HG03520 (cell line): ENCODE data around the gene IL25.
"Not testable (repeated sequence)": the region's sequence is repeated elsewhere in the genome, so short reads cannot be mapped to it uniquely, and the experiment has no call there.

ENCODE experiments used
- ATAC-seq: cut with Tn5 transposase; IDR thresholded peaks from one replicate; pipeline ENCODE4 v1.9.1; 2021; ENCODE audit warnings: mild to moderate bottlenecking, moderate library complexity; ENCODE audit not compliant: unreplicated experiment

IL25 gene

GRCh38 chr14:23371865-23372264 lies 744 bp upstream of the IL25 start:
- ATAC-seq, result no peak

- no peak for ATAC-seq
These were observed 432 bp downstream of the IL25 start for GRCh38 chr14:23373041-23373440.

DNA sequence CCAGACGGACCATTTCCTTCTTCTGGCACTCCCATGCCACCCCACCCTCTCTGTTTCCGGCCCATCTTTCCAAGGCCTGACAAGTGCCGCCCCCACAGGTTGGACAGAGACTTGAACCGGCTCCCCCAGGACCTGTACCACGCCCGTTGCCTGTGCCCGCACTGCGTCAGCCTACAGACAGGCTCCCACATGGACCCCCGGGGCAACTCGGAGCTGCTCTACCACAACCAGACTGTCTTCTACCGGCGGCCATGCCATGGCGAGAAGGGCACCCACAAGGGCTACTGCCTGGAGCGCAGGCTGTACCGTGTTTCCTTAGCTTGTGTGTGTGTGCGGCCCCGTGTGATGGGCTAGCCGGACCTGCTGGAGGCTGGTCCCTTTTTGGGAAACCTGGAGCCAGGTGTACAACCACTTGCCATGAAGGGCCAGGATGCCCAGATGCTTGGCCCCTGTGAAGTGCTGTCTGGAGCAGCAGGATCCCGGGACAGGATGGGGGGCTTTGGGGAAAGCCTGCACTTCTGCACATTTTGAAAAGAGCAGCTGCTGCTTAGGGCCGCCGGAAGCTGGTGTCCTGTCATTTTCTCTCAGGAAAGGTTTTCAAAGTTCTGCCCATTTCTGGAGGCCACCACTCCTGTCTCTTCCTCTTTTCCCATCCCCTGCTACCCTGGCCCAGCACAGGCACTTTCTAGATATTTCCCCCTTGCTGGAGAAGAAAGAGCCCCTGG lies 3.1 kb downstream of the IL25 start:
- ATAC-seq, result no peak

DNA sequence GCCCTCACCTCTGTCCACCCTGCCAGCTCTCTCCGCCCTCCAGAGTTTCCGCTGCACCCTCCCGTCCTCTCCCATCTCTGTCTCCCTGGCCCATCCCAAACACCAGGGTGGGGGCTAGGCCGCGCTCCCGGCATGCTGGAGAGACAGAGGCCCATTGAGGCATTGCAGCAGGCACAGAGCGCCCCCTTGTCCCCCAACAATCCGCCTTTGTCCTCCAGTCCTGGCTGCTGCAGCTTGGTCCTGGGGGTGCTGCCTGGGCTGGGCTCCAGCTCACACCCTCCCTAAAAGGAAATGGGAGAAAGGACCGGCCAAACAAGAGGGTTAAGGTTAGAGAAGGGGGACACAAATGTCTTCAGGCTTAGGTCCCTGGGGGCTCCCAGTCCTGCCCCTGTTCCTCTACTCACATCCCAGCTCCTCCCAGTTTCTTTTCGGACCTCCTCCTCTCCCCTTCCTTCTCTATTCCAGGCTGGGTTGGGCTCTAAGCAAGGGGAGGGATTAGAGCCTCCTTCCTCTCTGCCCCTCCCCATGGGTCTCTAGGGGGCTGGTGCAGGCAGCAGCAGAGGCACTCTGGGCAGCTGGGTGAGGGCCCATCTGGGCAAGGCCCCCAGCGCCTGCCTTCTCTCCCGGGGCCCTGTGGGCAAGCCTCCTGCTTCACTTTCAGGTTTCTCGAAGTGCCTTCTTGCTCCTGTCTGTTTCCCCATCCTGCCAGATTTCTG lies 4.0 kb downstream of the IL25 start, which contains the start of gene CMTM5:
TSS of gene CMTM5 (plus strand) at position 565 of the 716 bp plus-strand sequence. CDS start 206 bp downstream, outside the sequence.
- no peak for ATAC-seq

GRCh38 chr14:23377198-23377550 lies 4.6 kb downstream of the IL25 start:
- no peak for ATAC-seq

DNA sequence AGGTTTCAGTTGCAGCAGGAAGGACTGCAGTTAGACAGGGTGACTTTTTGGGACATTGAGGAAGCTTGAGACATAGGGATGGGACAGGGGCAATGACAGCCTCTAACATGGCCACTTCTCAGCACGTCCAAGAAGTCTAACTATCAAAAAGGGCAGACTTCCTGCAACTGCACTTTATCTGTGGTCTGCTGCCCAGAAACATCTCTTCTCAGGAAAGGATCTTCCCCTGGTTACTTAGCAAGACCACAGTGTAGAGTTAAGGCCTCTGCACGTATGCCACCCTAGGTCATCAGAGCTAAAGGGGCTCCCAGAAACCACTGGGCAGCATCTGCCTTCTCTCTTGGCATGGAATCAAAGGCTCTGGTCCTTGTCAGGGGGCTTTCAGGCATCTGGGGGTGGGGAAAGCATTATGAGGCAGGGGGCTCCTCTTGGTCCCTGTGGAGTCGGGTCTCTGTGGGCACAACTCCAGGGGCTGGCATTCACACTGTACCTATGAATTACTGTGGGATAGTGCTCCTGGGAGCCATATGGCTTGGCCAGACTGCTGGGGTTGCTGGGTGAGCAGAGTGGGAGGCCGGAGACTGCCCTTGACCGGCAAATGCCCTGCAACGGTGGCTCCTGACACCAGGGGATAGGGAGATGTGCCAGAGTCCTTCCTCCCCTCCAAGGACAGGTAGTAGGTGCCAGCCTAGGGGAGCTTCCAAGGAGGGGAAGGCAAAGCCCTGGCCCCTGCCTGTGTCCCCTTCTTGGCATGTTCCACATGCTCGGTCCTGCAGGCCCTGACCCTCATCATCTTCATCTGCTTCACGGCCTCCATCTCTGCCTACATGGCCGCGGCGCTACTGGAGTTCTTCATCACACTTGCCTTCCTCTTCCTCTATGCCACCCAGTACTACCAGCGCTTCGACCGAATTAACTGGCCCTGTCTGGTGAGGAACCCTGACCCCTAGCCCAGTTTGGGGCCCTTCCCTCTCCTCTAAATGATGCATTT lies 5.3 kb downstream of the IL25 start:
- no peak for ATAC-seq

DNA sequence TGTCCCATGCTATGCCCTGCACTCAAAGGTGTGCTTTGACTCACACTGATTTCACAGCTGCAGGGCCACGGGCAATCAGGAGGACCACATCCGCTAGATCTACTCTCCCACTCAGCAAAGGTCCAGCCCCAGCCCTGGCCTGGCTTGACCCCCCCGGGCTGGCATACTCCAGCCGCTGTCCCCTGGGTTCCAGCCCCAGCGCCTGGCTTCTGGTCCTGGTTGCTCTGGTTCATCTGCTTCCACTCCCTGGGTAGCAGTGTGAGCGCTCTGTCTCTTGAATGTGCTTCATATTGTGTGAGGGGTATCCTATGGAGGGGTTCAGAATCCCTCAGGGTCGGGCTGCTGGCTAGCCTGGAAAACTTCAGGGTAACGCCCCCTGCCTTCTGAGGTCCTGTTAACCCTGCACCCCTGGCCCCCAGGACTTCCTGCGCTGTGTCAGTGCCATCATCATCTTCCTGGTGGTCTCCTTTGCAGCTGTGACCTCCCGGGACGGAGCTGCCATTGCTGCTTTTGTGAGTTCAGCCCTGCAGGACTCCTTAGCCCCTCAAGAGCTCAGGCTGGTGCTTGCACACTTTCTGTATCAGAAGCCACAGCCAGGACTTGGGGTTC lies 6.1 kb downstream of the IL25 start:
- ATAC-seq, result no peak

GRCh38 chr14:23379366-23380196 lies 7.0 kb downstream of the IL25 start:
- no peak for ATAC-seq

GRCh38 chr14:23380197-23380914 lies 7.7 kb downstream of the IL25 start:
- no peak for ATAC-seq

DNA sequence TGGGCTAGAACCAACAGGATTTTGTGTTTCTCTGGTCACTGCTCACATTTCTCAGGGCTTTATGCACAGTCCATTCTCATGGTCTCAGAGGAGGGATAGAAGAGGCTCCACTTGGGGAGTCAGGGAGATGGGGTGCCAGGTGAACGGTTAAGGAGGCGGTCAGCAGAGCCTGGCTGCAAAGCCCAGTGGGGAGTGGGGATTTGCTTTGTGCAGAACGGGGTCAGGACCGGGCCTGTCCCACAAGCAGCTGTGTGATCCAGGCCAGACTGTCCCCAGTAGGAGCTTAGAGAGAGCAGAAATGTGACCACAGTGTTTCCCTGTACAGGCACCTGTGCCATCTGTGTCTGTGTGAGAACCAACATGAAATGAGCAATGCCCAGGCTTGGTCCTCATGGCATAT lies 8.4 kb downstream of the IL25 start:
- ATAC-seq, result no peak

DNA sequence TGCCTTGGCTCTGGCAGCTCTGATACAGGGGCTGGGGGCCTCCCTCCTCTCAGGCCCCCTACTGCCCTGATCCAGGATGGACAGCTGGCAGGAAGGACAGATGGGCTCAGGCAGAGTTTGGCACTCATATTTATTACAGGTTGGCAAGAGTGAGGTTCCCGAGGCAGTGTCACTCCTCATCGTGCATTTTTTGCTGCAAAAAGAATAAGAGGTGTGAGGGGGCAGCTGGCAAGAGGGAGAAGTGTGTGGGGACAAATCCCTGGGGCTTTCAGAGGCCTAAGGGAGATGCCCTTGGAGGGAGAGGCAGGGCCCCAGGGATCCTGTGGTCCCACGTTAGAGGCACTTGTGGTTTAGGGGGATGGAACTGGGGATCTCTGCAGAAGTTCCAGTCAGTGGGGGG lies 9.3 kb downstream of the IL25 start:
- no peak for ATAC-seq

DNA sequence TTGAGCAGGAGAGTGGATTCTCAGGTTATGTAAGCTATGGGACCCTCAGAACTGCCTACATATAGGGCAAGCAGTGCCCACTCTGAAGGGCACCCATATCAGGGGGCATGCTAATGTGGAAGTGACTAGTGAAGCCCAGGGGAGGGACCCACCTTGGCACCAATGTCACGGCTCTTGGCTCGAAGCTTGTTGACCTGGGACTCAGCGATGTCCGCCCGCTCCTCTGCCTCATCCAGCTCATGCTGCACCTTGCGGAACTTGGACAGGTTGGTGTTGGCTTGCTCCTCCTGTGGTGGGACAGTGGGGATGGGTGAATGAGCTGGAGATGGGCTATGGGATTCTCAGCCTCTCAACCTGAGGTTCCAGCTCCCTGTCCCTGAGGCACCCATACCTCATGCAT lies 9.7 kb downstream of the IL25 start:
- ATAC-seq, result no peak

DNA sequence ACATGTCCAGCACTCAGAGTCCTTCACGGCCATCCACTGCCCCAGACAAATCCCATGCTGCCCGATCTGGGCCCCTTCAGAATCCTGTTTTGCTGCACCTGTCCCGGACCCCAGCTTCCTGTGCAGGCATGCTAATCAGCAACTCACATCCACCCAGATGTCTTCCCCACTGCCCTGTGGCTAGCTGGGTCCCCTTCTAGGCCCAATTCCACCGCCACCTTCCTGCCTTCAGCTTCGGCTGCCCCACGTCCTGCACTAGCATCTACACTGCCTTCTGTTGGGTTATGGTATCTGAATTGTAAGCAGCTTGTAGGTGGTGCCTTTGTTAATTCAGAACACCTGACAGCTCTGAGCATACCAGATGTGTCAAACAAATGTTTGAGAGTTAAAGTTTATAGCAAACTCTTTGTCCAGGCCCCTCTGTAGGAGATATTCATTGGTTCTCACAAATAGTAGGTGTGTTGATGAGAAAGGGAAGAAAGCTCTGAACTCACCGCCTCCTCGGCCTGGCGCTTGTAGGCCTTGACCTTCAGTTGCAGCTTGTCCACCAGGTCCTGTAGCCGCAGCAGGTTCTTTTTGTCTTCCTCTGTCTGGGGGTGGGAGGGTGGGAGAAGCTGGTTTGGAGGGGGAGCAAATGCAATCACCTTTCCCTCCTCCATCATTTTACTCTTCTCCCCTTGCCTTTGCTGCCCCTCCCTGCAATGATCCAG lies 10.3 kb downstream of the IL25 start:
- ATAC-seq, result no peak

DNA sequence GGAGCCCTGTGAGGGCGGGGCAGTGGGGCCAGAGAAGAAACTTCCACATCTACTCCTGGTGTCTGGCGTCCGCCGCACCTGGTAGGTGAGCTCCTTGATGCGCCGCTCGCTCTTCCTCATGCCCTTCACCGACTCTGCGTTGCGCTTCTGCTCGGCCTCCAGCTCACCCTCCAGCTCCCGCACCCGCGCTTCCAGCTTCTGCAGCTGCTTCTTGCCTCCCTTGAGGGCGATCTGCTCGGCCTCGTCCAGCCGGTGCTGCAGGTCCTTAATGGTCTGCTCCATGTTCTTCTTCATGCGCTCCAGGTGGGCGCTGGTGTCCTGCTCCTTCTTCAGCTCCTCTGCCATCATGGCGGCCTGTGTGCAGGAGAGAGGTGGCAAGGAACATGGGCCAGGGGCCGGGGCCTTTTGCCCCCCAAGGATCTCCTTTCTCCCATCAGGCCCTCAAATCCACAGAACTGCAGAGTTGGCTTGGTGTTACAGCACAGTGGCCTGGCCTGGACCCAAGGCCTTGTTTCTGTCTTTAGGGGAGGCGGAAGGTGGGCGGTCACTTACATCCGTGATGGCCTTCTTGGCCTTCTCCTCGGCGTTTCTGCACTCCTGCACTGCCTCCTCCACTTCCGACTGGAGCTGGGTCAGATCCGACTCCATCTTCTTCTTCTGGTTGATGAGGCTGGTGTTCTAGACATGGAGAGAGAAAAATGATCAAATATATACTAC lies 11.9 kb downstream of the IL25 start:
- no peak for ATAC-seq

- ATAC-seq, result no peak
These were observed 12.6 kb downstream of the IL25 start for GRCh38 chr14:23385244-23385641.

DNA sequence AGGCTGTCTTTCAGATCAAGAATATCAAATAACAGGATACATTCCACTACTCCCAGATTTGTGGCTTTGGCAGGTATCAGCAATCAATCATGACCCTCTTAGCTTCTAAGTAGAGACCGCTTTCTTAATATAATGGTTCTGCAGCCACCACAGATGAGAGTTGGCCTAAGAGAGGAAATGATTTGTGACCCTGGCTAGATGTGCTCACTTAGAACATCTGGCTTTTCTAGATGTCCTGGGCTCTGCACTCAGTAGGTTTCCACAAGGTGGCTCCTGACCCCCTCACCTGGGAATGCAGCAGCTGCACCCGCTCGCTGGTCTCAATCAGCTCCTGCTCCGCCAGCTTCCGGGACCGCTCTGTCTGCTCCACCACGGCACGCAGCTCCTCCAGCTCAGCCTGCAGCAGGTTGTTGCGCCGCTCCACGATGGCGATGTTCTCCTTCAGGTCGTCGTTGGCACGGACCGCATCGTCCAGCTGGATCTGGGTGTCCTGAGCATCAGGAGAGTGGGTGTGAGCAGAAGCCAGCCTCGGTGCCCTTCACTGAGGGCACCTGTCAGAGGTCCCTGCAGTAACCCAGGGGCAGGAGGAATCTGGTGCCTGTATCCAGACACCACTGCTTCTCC lies 13.1 kb downstream of the IL25 start:
- no peak for ATAC-seq

DNA sequence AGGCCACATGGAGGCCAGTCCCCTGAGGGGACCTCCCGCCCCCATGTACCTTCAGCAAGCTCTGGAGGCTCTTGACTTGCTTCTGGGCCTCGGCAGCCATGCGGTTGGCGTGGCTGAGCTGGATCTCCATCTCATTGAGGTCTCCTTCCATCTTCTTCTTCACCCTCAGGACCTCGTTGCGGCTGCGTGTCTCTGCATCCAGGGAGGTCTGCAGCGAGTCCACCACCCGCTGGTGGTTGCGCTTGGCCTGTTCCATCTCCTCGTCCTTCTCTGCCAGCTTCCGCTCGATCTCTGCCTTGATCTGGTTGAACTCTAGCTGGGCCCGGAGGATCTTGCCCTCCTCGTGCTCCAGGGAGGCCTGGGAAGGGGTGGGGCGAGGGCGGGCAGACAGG lies 13.7 kb downstream of the IL25 start:
- not testable (repeated sequence) for ATAC-seq

DNA sequence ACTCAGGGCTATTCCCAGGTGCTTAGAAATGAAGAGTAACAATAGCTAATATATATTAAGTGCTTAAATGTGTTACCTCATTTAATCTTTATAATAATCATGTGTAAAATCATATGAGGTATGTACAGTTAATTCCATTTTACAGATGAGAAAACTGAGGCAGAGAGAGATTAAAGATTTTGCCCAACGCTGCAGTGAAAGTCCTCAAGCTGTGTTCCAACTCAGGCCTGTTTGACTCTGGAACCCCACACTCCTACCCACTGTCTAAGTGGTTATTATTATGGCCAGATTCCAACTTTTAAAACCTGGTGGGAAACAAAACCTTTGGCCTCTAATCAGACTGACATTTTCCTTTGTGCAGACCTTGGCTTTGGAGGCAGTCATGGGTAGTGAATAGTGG lies 14.4 kb downstream of the IL25 start:
- ATAC-seq, result no peak
